H9 (cell line): ENCODE data around the gene PTPRN2. TPM values are rescaled to one million over a fixed set of nuclear protein-coding genes. Genes with fewer than 3 reads are reported as not detected.

Source experiments
- DNase-seq: peaks from one replicate; pipeline ENCODE4 v3.0.0-alpha.2; 2017
- H2AFZ ChIP-seq: one replicate; pipeline ENCODE4 v1.6.1; 2013; ENCODE audit warnings: mild to moderate bottlenecking, low read length, control low read depth, moderate library complexity
- H2AK5ac ChIP-seq: 2 replicates; pipeline ENCODE4 v1.6.1; 2013; ENCODE audit warnings: low read length, control low read depth, mixed read lengths; ENCODE audit not compliant: insufficient read length
- H2BK120ac ChIP-seq: one replicate; pipeline ENCODE4 v1.6.1; 2013; ENCODE audit warnings: low read depth, mild to moderate bottlenecking, low read length, control low read depth, inconsistent platforms; ENCODE audit not compliant: poor library complexity, severe bottlenecking
- H2BK12ac ChIP-seq: 2 replicates; pipeline ENCODE4 v1.6.1; 2013; ENCODE audit warnings: low read length, control low read depth, mixed read lengths, low read depth; ENCODE audit not compliant: insufficient read length
- H2BK15ac ChIP-seq: 2 replicates; pipeline ENCODE4 v1.6.1; 2013; ENCODE audit warnings: low read depth, low read length, control low read depth
- H2BK20ac ChIP-seq: one replicate; pipeline ENCODE4 v1.6.1; 2013; ENCODE audit warnings: low read depth, mild to moderate bottlenecking, low read length, control low read depth, inconsistent platforms; ENCODE audit not compliant: poor library complexity, severe bottlenecking
- H2BK5ac ChIP-seq: 2 replicates; pipeline ENCODE4 v1.6.1; 2013; ENCODE audit warnings: low read length, control low read depth, mixed read lengths; ENCODE audit not compliant: insufficient read length
- H3K14ac ChIP-seq: 2 replicates; pipeline ENCODE4 v1.6.1; 2013; ENCODE audit warnings: low read length, control low read depth; ENCODE audit not compliant: insufficient read depth
- H3K18ac ChIP-seq: 2 replicates; pipeline ENCODE4 v1.6.1; 2013; ENCODE audit warnings: low read depth, mild to moderate bottlenecking, mixed read lengths, low read length, control low read depth; ENCODE audit not compliant: insufficient read length
- H3K23ac ChIP-seq: 2 replicates; pipeline ENCODE4 v1.6.1; 2013; ENCODE audit warnings: low read length, control low read depth, mixed read lengths, low read depth; ENCODE audit not compliant: insufficient read length
- H3K23me2 ChIP-seq: 2 replicates; pipeline ENCODE4 v1.6.1; 2013; ENCODE audit warnings: low read depth, mild to moderate bottlenecking, mixed read lengths, low read length, control low read depth; ENCODE audit not compliant: insufficient read length, poor library complexity, severe bottlenecking
- H3K27ac ChIP-seq: 2 replicates; pipeline ENCODE4 v1.5.1; 2013; ENCODE audit warnings: low read length, control low read depth, mixed read lengths, low read depth; ENCODE audit not compliant: insufficient read length
- H3K27me3 ChIP-seq: 2 replicates; pipeline ENCODE4 v1.6.1; 2013; ENCODE audit warnings: low read length, control low read depth, inconsistent platforms; ENCODE audit not compliant: insufficient read depth
- H3K4ac ChIP-seq: 2 replicates; pipeline ENCODE4 v1.6.1; 2013; ENCODE audit warnings: low read depth, mild to moderate bottlenecking, control low read depth, inconsistent platforms, low read length, moderate library complexity
- H3K4me1 ChIP-seq: 2 replicates; pipeline ENCODE4 v1.6.1; 2013; ENCODE audit warnings: low read length, control low read depth, inconsistent platforms; ENCODE audit not compliant: insufficient read depth
- H3K4me2 ChIP-seq: 2 replicates; pipeline ENCODE4 v1.6.1; 2013; ENCODE audit warnings: low read length, control low read depth, mixed read lengths; ENCODE audit not compliant: insufficient read length, insufficient read depth
- H3K56ac ChIP-seq: 2 replicates; pipeline ENCODE4 v1.6.1; 2013; ENCODE audit warnings: low read depth, mild to moderate bottlenecking, mixed read lengths, low read length, control low read depth; ENCODE audit not compliant: insufficient read length
- H3K79me1 ChIP-seq: 2 replicates; pipeline ENCODE4 v1.6.1; 2013; ENCODE audit warnings: low read depth, mild to moderate bottlenecking, moderate library complexity, low read length, control low read depth, inconsistent platforms; ENCODE audit not compliant: insufficient read depth, poor library complexity, severe bottlenecking
- H3K79me2 ChIP-seq: 2 replicates; pipeline ENCODE4 v1.6.1; 2013; ENCODE audit warnings: low read length, control low read depth, inconsistent platforms; ENCODE audit not compliant: insufficient read depth
- H3K9ac ChIP-seq: 2 replicates; pipeline ENCODE4 v1.6.1; 2013; ENCODE audit warnings: low read length, control low read depth, mixed read lengths; ENCODE audit not compliant: insufficient read length; ENCODE audit errors: extremely low read depth
- H3K9me3 ChIP-seq: one replicate; pipeline ENCODE4 v1.6.1; 2013; ENCODE audit warnings: low read depth, low read length, inconsistent platforms; ENCODE audit not compliant: control insufficient read depth
- H3T11ph ChIP-seq: one replicate; pipeline ENCODE4 v1.6.1; 2013; ENCODE audit warnings: mild to moderate bottlenecking, low read length, control low read depth, inconsistent platforms
- H4K20me1 ChIP-seq: one replicate; pipeline ENCODE4 v1.6.1; 2013; ENCODE audit not compliant: control insufficient read depth, insufficient read length, insufficient read depth
- H4K5ac ChIP-seq: 2 replicates; pipeline ENCODE4 v1.6.1; 2013; ENCODE audit warnings: low read depth, mild to moderate bottlenecking, mixed read lengths, low read length, control low read depth; ENCODE audit not compliant: insufficient read length
- H4K8ac ChIP-seq: replicated peaks from 2 replicates; pipeline ENCODE4 v1.6.1; 2013; ENCODE audit warnings: low read length, control low read depth, mixed read lengths, low read depth; ENCODE audit not compliant: insufficient read length
- H4K91ac ChIP-seq: 2 replicates; pipeline ENCODE4 v1.6.1; 2013; ENCODE audit warnings: low read depth, mild to moderate bottlenecking, moderate library complexity, mixed read lengths, low read length, control low read depth; ENCODE audit not compliant: insufficient read length
- H3K27ac Mint-ChIP-seq, 3 experiments: 2 replicates in 2 of 3; 3 replicates in 1 of 3; pipeline ENCODE4 v1.8.0; 2020 to 2021; ENCODE audit warnings: mixed read lengths in 3 of 3, mild to moderate bottlenecking in 1 of 3, moderate library complexity in 1 of 3
- H3K27me3 Mint-ChIP-seq: 2 replicates; pipeline ENCODE4 v1.8.0; 2021; ENCODE audit warnings: low read depth, mild to moderate bottlenecking, moderate library complexity, mixed read lengths
- H3K36me3 Mint-ChIP-seq, 3 experiments: 2 replicates in 2 of 3; 3 replicates in 1 of 3; pipeline ENCODE4 v1.8.0; 2020 to 2021; ENCODE audit warnings: low read depth in 3 of 3, mixed read lengths in 3 of 3; ENCODE audit not compliant: insufficient read depth in 1 of 3
- H3K4me1 Mint-ChIP-seq, 2 experiments: 2 replicates each; pipeline ENCODE4 v1.8.0; 2020; ENCODE audit warnings: mixed read lengths in 2 of 2
- H3K4me3 Mint-ChIP-seq, 2 experiments: 2 replicates in 1 of 2; 3 replicates in 1 of 2; pipeline ENCODE4 v1.8.0; 2020 to 2021; ENCODE audit warnings: mild to moderate bottlenecking in 2 of 2, mixed read lengths in 2 of 2, moderate library complexity in 1 of 2
- H3K9me3 Mint-ChIP-seq, 2 experiments: 2 replicates in 1 of 2; 3 replicates in 1 of 2; pipeline ENCODE4 v1.8.0; 2020; ENCODE audit warnings: mild to moderate bottlenecking in 2 of 2, mixed read lengths in 2 of 2, moderate library complexity in 1 of 2
- CTCF ChIP-seq: fragments of 200-600 bp; sonication (generic); conservative IDR thresholded peaks from 3 replicates; pipeline ENCODE4 v1.8.0; 2021; ENCODE audit warnings: antibody characterized with exemption, mild to moderate bottlenecking
- WGBS: extraction: QIAGEN DNeasy Blood & Tissue Kit; methylation state at CpG from one replicate; pipeline ENCODE4 v1.1.7; 2013; ENCODE audit warnings: missing lambda C conversion rate, low lambda C conversion rate, mixed read lengths; ENCODE audit not compliant: insufficient read length; ENCODE audit errors: extremely low coverage; 5-methylcytosine and 5-hydroxymethylcytosine counted together
- total RNA-seq: library from RNA; stranded (reverse); gene quantifications from 2 replicates; pipeline ENCODE4 v1.2.1, GENCODE V29; 2021

PTPRN2 gene
- total RNA-seq, 1 experiment from 2014 or later, result 5.2 TPM

GRCh38 chr7:157549612-157550299 is 1037.9 kb downstream of the PTPRN2 start:
- Histone ChIP-seq H2BK12ac (no peak overlapping the region), H4K91ac (no peak overlapping the region), H3K27ac (no peak overlapping the region), H3K4me1 (no peaks in the 10 kb centered on the region), H3K9me3 (no peaks in the 10 kb centered on the region), H3K4me2 (no peak overlapping the region), H2AK5ac (no peak overlapping the region), H4K8ac (no peak overlapping the region), H4K20me1 (no peaks in the 10 kb centered on the region), H3K23ac (no peak overlapping the region), H3K79me2 (no peaks in the 10 kb centered on the region), H4K5ac (no peak overlapping the region), H2BK5ac (no peak overlapping the region), H3T11ph (no peak overlapping the region), H2BK15ac (no peak overlapping the region), H2BK120ac (no peak overlapping the region), H3K18ac (no peak overlapping the region), H3K14ac (no peak overlapping the region), H3K4ac (no peak overlapping the region), H3K23me2 (no peaks in the 10 kb centered on the region), H2BK20ac (no peak overlapping the region), H3K56ac (no peak overlapping the region), H3K79me1 (no peaks in the 10 kb centered on the region), H3K9ac (no peak overlapping the region), H2AFZ (no peak overlapping the region), H3K27me3 (no peaks in the 10 kb centered on the region)
- TF ChIP-seq CTCF, result no peak
- Mint-ChIP-seq H3K4me3 (no peak overlapping the region), H3K36me3 (peaks cover 0 to 3% (median 0%) of the 10 kb centered on the region in 3 experiments; a peak in 2 of 7 replicates), H3K4me1 (peaks cover 0 to 3% of the 10 kb centered on the region in 2 experiments; a peak in 1 of 4 replicates), H3K27me3 (peaks cover 65% of the 10 kb centered on the region), H3K9me3 (no peaks in the 10 kb centered on the region; a peak in 1 of 5 replicates), H3K27ac (no peak overlapping the region)
- no peak for DNase-seq
- no CpG with 5 or more reads among the region's 22 CpGs for WGBS
